ENCODE results near the gene HSBP1L1.
A peak's percentile ranks its signal among the peaks of the same experiment; 100 is the strongest.

HSBP1L1 gene

GRCh38 chr18:79944126-79944731 is 20.2 kb upstream of the HSBP1L1 start:
- DNase-seq (ENCODE audit: low read depth in 4 of 4, low spot score in 1 of 4) = no peak

DNA sequence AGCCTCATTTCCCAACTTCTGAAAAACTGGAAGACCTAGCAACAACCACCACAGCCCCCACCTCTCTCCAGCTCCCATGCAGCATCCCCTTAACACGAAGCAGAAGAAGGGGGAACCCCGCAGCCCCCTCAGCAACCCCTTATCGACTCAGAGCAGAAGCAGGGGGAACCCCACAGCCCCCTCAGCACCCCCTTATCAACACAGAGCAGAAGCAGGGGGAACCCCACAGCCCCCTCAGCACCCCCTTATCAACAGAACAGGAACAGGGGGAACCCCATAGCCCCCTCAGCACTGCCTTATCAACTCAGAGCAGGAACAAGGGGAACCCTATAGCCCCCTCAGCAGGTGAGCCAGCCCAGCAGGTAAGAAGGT is 19.7 kb upstream of the HSBP1L1 start:
- no peak for DNase-seq (ENCODE audit: low read depth in 4 of 4, low spot score in 1 of 4)

DNA sequence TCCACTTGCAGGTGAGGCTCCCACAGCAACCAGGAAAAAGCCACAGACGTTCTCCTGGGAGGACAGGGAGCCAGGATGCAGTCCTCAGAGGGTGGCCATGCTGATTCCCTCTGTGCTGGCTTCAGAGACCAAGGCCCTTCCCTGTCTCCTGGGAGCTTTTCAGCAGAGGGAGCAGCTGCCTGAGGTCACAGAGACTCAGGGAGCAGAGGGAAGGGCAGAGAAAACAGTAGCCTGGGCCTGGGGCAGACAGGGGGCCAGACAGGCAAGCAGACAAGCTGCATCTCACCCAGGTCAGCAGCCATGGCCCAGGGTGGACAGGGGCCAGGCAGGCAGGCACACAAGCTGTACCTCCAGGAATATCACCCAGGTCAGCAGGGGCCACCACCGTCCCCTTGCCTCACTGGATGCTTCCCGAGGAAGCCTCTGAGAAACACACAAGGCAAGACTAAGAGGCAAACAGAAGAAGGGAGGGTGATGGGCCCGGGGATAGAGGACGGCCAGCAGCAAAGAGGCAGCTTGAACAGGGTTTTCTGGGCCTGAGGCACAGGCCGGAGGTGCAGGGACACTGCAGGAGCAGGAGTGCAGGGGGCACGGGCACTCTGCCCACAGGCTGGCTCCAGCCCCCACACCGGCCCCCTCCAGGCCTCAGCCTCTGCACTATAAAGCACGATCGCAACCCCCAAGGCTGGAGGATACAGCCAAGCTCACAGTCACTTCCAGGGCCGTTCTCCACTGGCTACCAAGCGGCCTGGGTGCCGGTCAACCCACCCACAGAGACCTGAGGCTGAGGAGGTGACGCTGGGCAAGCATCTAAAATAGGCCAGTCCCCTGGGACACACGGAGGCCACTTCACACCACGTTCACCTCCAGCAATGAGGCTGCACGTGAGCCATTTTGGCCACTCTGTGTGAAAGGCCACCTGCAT is 19.1 kb upstream of the HSBP1L1 start:
- no peak for DNase-seq (ENCODE audit: low read depth in 4 of 4, low spot score in 1 of 4)

- no peak for DNase-seq (ENCODE audit: low read depth in 4 of 4, low spot score in 1 of 4)
Observed at GRCh38 chr18:79947054-79947755, 17.2 kb upstream of the HSBP1L1 start.

GRCh38 chr18:79947881-79948610 is 16.4 kb upstream of the HSBP1L1 start:
- no peak for DNase-seq (ENCODE audit: low read depth in 4 of 4, low spot score in 1 of 4)

GRCh38 chr18:79948719-79949411 is 15.6 kb upstream of the HSBP1L1 start:
- no peak for DNase-seq (ENCODE audit: low read depth in 4 of 4, low spot score in 1 of 4)

- no peak for DNase-seq (ENCODE audit: low read depth in 4 of 4, low spot score in 1 of 4)
Observed at GRCh38 chr18:79949697-79950487, 14.6 kb upstream of the HSBP1L1 start.

GRCh38 chr18:79950515-79951341 is 13.7 kb upstream of the HSBP1L1 start:
- no peak for DNase-seq (ENCODE audit: low read depth in 4 of 4, low spot score in 1 of 4)

GRCh38 chr18:79951545-79952455 is 12.6 kb upstream of the HSBP1L1 start, which contains the start of gene SLC66A2:
SLC66A2 (minus strand) TSS chr18:79951653; CDS start chr18:79950926, 727 bp downstream.
- DNase-seq (ENCODE audit: low read depth in 4 of 4, low spot score in 1 of 4) = peak; percentile 91 to 98 (median 94)

GRCh38 chr18:79952456-79952995 is 11.9 kb upstream of the HSBP1L1 start:
- no peak for DNase-seq (ENCODE audit: low read depth in 4 of 4, low spot score in 1 of 4)

- no peak for DNase-seq (ENCODE audit: low read depth in 4 of 4, low spot score in 1 of 4)
Observed at GRCh38 chr18:79952996-79953559, 11.4 kb upstream of the HSBP1L1 start.

DNA sequence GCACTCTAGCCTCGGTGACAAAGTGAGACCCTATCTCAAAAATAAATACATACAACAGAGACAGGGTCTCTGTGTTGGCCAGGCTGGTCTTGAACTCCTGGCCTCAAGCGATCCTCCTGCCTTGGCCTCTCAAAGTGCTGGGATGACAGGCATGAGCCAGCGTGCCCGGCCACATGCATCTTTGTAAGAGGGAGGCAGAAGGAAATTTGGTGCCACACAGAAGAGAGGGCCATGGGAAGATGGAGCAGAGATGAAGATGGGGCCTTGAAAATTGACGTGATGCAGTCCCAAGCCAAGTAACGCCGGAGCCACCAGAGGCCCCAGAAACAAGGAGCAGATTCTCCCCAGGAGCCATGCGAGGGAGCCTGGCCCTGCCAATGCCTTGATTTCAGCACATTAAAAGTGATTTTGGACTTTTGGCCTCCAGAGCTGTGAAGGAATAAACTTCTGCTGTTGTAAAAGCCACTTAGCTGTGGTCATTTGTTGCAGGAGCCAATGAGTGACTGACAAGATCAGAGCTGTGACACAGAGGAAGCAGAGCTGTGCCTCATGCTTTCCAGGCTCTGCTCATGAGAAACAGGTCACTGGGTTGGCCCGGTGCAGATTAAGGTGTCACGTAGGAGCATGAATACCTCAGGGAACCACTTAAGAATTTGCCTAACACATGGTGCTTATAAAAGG is 10.3 kb upstream of the HSBP1L1 start:
- no peak for DNase-seq (ENCODE audit: low read depth in 4 of 4, low spot score in 1 of 4)

GRCh38 chr18:79954791-79955190 is 9.7 kb upstream of the HSBP1L1 start:
- DNase-seq (ENCODE audit: low read depth in 4 of 4, low spot score in 1 of 4) = no peak

DNA sequence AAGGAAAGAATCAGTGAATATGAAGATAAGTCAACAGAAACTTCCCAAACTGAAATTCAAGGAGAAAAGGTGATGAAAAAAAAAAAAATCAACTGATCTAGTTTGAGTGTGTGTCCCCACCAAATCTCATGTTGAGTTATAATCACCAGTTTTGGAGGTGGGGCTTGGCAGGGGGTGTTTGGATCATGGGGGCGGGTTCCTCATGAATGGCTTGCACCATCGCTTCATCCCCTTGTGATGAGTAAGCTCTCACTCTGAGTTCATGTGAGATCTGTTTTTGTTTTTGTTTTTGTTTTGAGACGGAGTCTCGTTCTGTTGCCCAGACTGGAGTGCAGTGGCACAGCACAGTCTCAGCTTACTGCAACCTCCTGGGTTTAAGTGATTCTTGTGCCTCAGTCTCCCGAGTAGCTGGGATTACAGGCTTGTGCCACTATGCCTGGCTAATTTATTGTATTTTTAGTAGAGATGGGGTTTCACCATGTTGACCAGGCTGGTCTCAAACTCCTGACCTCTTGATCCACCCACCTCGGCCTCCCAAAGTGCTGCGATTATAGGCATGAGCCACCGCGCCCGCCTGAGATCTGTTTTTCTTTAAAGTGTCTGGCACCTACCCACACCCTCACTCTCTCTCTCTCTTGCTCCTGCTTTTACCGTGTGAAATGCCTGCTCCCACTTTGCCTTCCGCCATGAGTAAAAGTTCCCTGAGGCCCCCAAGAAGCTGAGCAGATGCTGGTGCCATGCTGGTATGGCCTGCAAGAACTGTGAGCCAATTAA is 9.0 kb upstream of the HSBP1L1 start:
- DNase-seq (ENCODE audit: low read depth in 4 of 4, low spot score in 1 of 4) = no peak

GRCh38 chr18:79956276-79956675 is 8.2 kb upstream of the HSBP1L1 start:
- DNase-seq (ENCODE audit: low read depth in 4 of 4, low spot score in 1 of 4) = no peak

DNA sequence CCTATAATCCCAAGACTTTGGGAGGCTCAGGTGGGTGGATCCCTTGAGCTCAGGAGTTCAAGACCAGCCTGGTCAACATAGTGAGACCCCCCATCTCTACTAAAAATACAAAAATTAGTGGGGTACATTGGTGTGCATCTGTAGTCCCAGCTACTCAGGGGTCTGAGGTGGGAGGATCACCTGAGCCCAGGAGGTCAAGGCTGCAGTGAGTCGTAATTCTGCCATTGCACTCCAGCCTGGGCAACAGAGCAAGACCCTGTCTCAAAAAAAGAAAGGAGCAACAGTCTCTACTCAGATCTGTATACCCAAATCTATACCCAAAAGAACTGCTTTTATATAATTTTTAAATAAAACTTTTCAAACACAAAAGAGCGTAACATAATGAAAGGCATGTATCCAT is 5.5 kb upstream of the HSBP1L1 start:
- no peak for DNase-seq (ENCODE audit: low read depth in 4 of 4, low spot score in 1 of 4)
